IMR-90 (cell line): Measurements from ENCODE around the gene PAK5. TPM values are rescaled to one million over a fixed set of nuclear protein-coding genes. Genes with fewer than 3 reads are reported as not detected.

Source experiments
- ATAC-seq: fragments of 200-7000 bp; cut with Tn5 transposase; 2 replicates; pipeline ENCODE4 v1.9.1; 2020; ENCODE audit warnings: low read depth, mild to moderate bottlenecking, moderate library complexity
- BruUV-seq: library from RNA; stranded (reverse); fragments of 400-500 nt; replicated peaks from 2 replicates; lab custom pipeline; 2021; lab: Mats Ljungman, UMichigan
- CTCF ChIA-PET: fragments of 300-600 bp; formaldehyde crosslinking; extraction: SDS; loops from one replicate; lab custom pipeline; 2021; ENCODE audit warnings: antibody characterized with exemption; lab: Yijun Ruan, JAX
- POLR2A ChIA-PET: fragments of 300-600 bp; sonication (Branson Sonifier 250); formaldehyde crosslinking; loops from one replicate; lab custom pipeline; 2022; ENCODE audit warnings: antibody characterized with exemption; ENCODE audit not compliant: unreplicated experiment; lab: Charles Lee
- DNase-seq: peaks from one replicate; pipeline ENCODE4 v3.0.0; 2013
- H2AFZ ChIP-seq: replicated peaks from 2 replicates; pipeline ENCODE3; 2013; ENCODE audit warnings: low read length, mild to moderate bottlenecking; ENCODE audit not compliant: poor library complexity
- H2AK5ac ChIP-seq: 2 replicates; pipeline ENCODE4 v1.6.1; 2013; ENCODE audit warnings: low read depth, low read length, inconsistent platforms
- H2AK9ac ChIP-seq: replicated peaks from 2 replicates; pipeline ENCODE3; 2013; ENCODE audit warnings: mild to moderate bottlenecking, low read depth, low read length, moderate library complexity; ENCODE audit not compliant: poor library complexity
- H2BK120ac ChIP-seq: 2 replicates; pipeline ENCODE4 v1.6.1; 2013; ENCODE audit warnings: low read depth, low read length, inconsistent platforms
- H2BK15ac ChIP-seq: 3 replicates; pipeline ENCODE4 v1.6.1; 2013; ENCODE audit warnings: low read depth, low read length, inconsistent platforms
- H2BK20ac ChIP-seq: 2 replicates; pipeline ENCODE4 v1.6.1; 2013; ENCODE audit warnings: low read depth, mild to moderate bottlenecking, inconsistent platforms, low read length, moderate library complexity
- H2BK5ac ChIP-seq: 2 replicates; pipeline ENCODE4 v1.6.1; 2013; ENCODE audit warnings: mild to moderate bottlenecking, low read depth, low read length, inconsistent platforms; ENCODE audit not compliant: poor library complexity, severe bottlenecking
- H3K14ac ChIP-seq: replicated peaks from 2 replicates; pipeline ENCODE4 v1.6.1; 2013; ENCODE audit warnings: low read depth, low read length, inconsistent platforms
- H3K18ac ChIP-seq: 2 replicates; pipeline ENCODE4 v1.6.1; 2013; ENCODE audit warnings: low read depth, low read length, control low read depth
- H3K23ac ChIP-seq: 2 replicates; pipeline ENCODE4 v1.6.1; 2013; ENCODE audit warnings: low read depth, low read length, inconsistent platforms
- H3K27ac ChIP-seq: 2 replicates; pipeline ENCODE4 v1.5.1; 2013; ENCODE audit warnings: mild to moderate bottlenecking, control low read depth, low read length; ENCODE audit not compliant: insufficient read depth
- H3K27me3 ChIP-seq: 2 replicates; pipeline ENCODE4 v1.6.1; 2013; ENCODE audit warnings: low read length; ENCODE audit not compliant: control insufficient read depth, insufficient read depth
- H3K36me3 ChIP-seq: 2 replicates; pipeline ENCODE4 v1.6.1; 2013; ENCODE audit warnings: low read length, mixed read lengths; ENCODE audit not compliant: control insufficient read depth, insufficient read depth
- H3K4ac ChIP-seq: 2 replicates; pipeline ENCODE4 v1.6.1; 2013; ENCODE audit warnings: low read depth, low read length, inconsistent platforms
- H3K4me1 ChIP-seq: 2 replicates; pipeline ENCODE4 v1.6.1; 2013; ENCODE audit warnings: low read length, mixed read lengths; ENCODE audit not compliant: control insufficient read depth, insufficient read depth
- H3K4me2 ChIP-seq: 2 replicates; pipeline ENCODE4 v1.6.1; 2013; ENCODE audit warnings: low read depth, mild to moderate bottlenecking, control low read depth, low read length, moderate library complexity
- H3K4me3 ChIP-seq: 2 replicates; pipeline ENCODE4 v1.5.1; 2013; ENCODE audit warnings: low read depth, mild to moderate bottlenecking, control low read depth, low read length, moderate library complexity; ENCODE audit not compliant: insufficient read depth
- H3K56ac ChIP-seq: 2 replicates; pipeline ENCODE4 v1.6.1; 2013; ENCODE audit warnings: low read length, inconsistent platforms; ENCODE audit not compliant: insufficient read depth; ENCODE audit errors: extremely low read depth
- H3K79me1 ChIP-seq, 2 experiments: 2 replicates each; pipeline ENCODE4 v1.6.1; 2013; ENCODE audit warnings: low read length in 2 of 2, inconsistent platforms in 1 of 2, low read depth in 1 of 2
- H3K9ac ChIP-seq: 2 replicates; pipeline ENCODE4 v1.6.1; 2013; ENCODE audit warnings: low read depth, low read length, control low read depth
- H3K9me1 ChIP-seq: 2 replicates; pipeline ENCODE4 v1.6.1; 2013; ENCODE audit warnings: low read length, inconsistent platforms; ENCODE audit not compliant: insufficient read depth
- H3K9me3 ChIP-seq: 2 replicates; pipeline ENCODE4 v1.6.1; 2013; ENCODE audit warnings: low read length; ENCODE audit not compliant: control insufficient read depth, insufficient read depth
- H4K20me1 ChIP-seq: 2 replicates; pipeline ENCODE4 v1.6.1; 2013; ENCODE audit warnings: low read length, inconsistent platforms; ENCODE audit not compliant: insufficient read depth
- H4K5ac ChIP-seq: 2 replicates; pipeline ENCODE4 v1.6.1; 2013; ENCODE audit warnings: mild to moderate bottlenecking, low read depth, low read length, control low read depth
- H4K8ac ChIP-seq, 2 experiments: 2 replicates each; pipeline ENCODE4 v1.6.1; 2013; ENCODE audit warnings: low read depth in 2 of 2, low read length in 2 of 2, control low read depth in 1 of 2, inconsistent platforms in 1 of 2
- H4K91ac ChIP-seq: 2 replicates; pipeline ENCODE4 v1.6.1; 2013; ENCODE audit warnings: low read depth, low read length, inconsistent platforms; ENCODE audit not compliant: insufficient read depth
- FOS ChIP-seq: fragments of 150-350 bp; IDR thresholded peaks from 2 replicates; pipeline ENCODE4 v1.6.1; 2016; ENCODE audit warnings: low read depth, low read length
- WGBS, 2 experiments: methylation state at CpG; one replicate each; pipeline versions ENCODE4 v1.1.5 to v1.1.7; 2013; ENCODE audit warnings: missing lambda C conversion rate in 2 of 2; ENCODE audit not compliant: insufficient read length in 1 of 2; ENCODE audit errors: extremely low coverage in 2 of 2; 5-methylcytosine and 5-hydroxymethylcytosine counted together
- dilution Hi-C: fragments of 300-500 bp; cut with HindIII; formaldehyde crosslinking; loops from one replicate; pipeline ENCODE4 v1.14.3; 2018; ENCODE audit warnings: low sequenced_read_pairs; ENCODE audit not compliant: unreplicated experiment
- in situ Hi-C: fragments of 300-500 bp; cut with MboI; formaldehyde crosslinking; loops from 3 replicates; pipeline ENCODE4 v1.14.3; 2019; ENCODE audit warnings: low sequenced_read_pairs, inconsistent platforms, mixed read lengths
- intact Hi-C: fragments of 100-400 bp; cut with micrococcal nuclease; formaldehyde crosslinking; loops from 2 replicates; pipeline ENCODE4 v1.10.0; 2022
- polyA plus RNA-seq, 3 experiments: library from polyadenylated mRNA; depleted of rRNA; stranded (reverse); fragments of >200 nt; gene quantifications; 2 replicates each; pipeline ENCODE4 v1.2.3, GENCODE V29; 2012; ENCODE audit warnings: low replicate concordance in 1 of 3
- total RNA-seq: library from RNA; depleted of rRNA; stranded (reverse); fragments of >200 nt; gene quantifications from 2 replicates; pipeline ENCODE4 v1.2.3, GENCODE V29; 2012
- TF ChIP-seq, protein P1 (sequence below): fragments of 150-350 bp; IDR thresholded peaks from 2 replicates; pipeline ENCODE4 v1.6.1; 2017; ENCODE audit warnings: mild to moderate bottlenecking, antibody characterized with exemption, low read length, low read depth

Gene PAK5
- total and polyA plus RNA-seq, 2 of the 4 experiments (the other 2 are of a cell fraction): not detected

DNA sequence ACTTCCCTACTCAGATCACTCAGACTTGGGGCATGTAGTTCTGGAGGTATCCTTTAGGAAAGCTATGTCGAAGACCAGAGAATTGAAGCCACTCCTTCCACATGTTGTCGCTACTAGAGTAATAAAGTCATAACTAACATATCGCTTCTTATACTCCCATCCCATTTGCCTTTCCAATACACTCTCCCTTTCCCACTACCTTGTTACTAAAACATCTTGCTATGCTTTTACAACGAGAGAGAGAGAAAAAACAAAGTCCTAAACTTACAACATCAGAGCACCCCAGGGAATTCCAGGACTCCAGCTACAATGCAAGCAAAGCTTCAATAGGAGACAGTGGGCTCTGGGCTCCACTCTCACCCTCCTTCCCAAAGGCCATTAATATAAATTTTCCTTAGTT lies 329.6 kb downstream of the PAK5 start:
- Histone ChIP-seq H3K4me1 (no peaks in the 10 kb centered on the region), H3K36me3 (no peaks in the 10 kb centered on the region), H3K4ac (no peak overlapping the region), H2AK9ac (no peak overlapping the region), H3K9me3 (peaks cover 5% of the 10 kb centered on the region; the same call in 1 of the 2 replicates), H3K9ac (no peak overlapping the region), H2BK15ac (no peak overlapping the region), H3K4me2 (no peak overlapping the region), H3K23ac (no peak overlapping the region), H3K27ac (no peak overlapping the region), H4K8ac (no peak overlapping the region), H3K18ac (no peak overlapping the region), H3K79me1 (no peaks in the 10 kb centered on the region), H2AFZ (no peak overlapping the region), H4K20me1 (no peaks in the 10 kb centered on the region; the same call in 1 of the 2 replicates), H2BK5ac (no peak overlapping the region), H3K4me3 (no peak overlapping the region), H4K5ac (no peak overlapping the region), H4K91ac (no peak overlapping the region), H3K27me3 (peaks cover 63% of the 10 kb centered on the region), H3K14ac (no peak overlapping the region), H3K9me1 (no peaks in the 10 kb centered on the region), H3K56ac (no peak overlapping the region), H2AK5ac (no peak overlapping the region), H2BK120ac (no peak overlapping the region), H2BK20ac (no peak overlapping the region)
- CTCF ChIA-PET: no interaction called here
- DNase-seq (no peak), ATAC-seq (no peak)
- in situ Hi-C loops (no loop called here), intact Hi-C loops (no loop called here), dilution Hi-C loops (no loop called here)
- 20 to 100% methylated on average over 1 of the region's 4 CpGs for WGBS, 2 experiments
- no TSS peak for BruUV-seq
- POLR2A ChIA-PET: no interaction called here
- TF ChIP-seq FOS: no peak
- TF ChIP-seq, protein P1, sequence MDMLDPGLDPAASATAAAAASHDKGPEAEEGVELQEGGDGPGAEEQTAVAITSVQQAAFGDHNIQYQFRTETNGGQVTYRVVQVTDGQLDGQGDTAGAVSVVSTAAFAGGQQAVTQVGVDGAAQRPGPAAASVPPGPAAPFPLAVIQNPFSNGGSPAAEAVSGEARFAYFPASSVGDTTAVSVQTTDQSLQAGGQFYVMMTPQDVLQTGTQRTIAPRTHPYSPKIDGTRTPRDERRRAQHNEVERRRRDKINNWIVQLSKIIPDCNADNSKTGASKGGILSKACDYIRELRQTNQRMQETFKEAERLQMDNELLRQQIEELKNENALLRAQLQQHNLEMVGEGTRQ: no peak
